ENCODE results near the gene ACAA1. TPM values are rescaled to one million over a fixed set of nuclear protein-coding genes. Genes with fewer than 3 reads are reported as not detected.

Gene ACAA1
- total RNA-seq, 1 experiment from 2014 or later = 23.4 TPM

DNA sequence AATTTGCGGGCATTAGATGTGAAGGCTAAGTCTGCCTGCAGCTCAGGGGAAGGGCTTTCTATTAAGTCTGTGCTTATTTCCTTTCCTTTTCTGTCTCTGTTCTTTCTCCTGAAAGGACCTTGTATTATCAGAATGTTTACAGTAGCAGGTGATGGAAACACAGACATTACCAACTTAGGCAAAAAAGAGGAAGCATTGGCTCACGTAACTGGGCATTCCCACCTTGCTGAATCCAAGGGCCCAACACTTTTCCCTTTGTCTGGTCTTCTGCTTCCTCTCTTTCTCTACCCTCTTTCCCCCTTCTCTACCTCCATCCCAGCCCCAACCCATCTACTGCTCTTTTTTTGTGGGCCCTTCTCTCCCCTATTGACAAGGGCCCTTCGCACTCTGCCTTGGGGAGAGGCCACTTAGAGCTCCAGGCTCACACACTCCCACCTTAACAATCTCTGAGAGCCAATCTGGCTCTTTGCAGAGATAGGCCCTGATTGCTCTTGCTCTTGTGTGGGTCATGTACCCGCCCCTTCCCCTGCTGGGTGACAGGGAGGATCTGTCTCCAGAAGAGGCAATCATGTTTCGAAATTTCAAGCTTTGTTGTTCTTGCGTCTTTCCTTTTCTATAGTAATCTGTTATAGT, 35.0 kb downstream of the ACAA1 start:
- H3K27ac ChIP-seq (ENCODE audit: low read length) = no peak overlapping the region
- no peak overlapping the region for H3K4me3 ChIP-seq (ENCODE audit: low read length)
- H3K9me2 ChIP-seq (replicated peaks; ENCODE audit: insufficient read depth, low read length) = no peaks in the 10 kb centered on the region
- 0 out of 2 replicates have a peak, but pooled peaks cover 2% of the 10 kb centered on the region for H3K9me3 ChIP-seq (ENCODE audit: low read length)
- no peaks in the 10 kb centered on the region for H4K20me1 ChIP-seq (ENCODE audit: insufficient read depth, low read depth, low read length)
- no peaks in the 10 kb centered on the region for H3K36me3 ChIP-seq (ENCODE audit: insufficient read depth, low read length)
- no peak overlapping the region for H3K4me2 ChIP-seq (ENCODE audit: low read depth, low read length, poor library complexity, severe bottlenecking)
- H3K9ac ChIP-seq (ENCODE audit: low read length) = no peak overlapping the region
- no peaks in the 10 kb centered on the region for H3K79me2 ChIP-seq (ENCODE audit: low read length)
- DNase-seq = no peak
- H3K27me3 ChIP-seq (ENCODE audit: low read length) = no peaks in the 10 kb centered on the region
- peaks cover 7% of the 10 kb centered on the region for H3K4me1 ChIP-seq (ENCODE audit: low read length)
- H2AFZ ChIP-seq (ENCODE audit: low read length) = no peak overlapping the region

GRCh38 chr3:38100498-38100897, 36.4 kb downstream of the ACAA1 start:
- H2AFZ ChIP-seq (ENCODE audit: low read length) = no peak overlapping the region
- no peak overlapping the region for H3K27ac ChIP-seq (ENCODE audit: low read length)
- no peaks in the 10 kb centered on the region for H3K27me3 ChIP-seq (ENCODE audit: low read length)
- H3K4me2 ChIP-seq (ENCODE audit: low read depth, low read length, poor library complexity, severe bottlenecking) = no peak overlapping the region
- peaks cover 7% of the 10 kb centered on the region for H3K4me1 ChIP-seq (ENCODE audit: low read length)
- H4K20me1 ChIP-seq (ENCODE audit: insufficient read depth, low read depth, low read length) = no peaks in the 10 kb centered on the region
- 0 out of 2 replicates have a peak, but pooled peaks cover under 1% of the 10 kb centered on the region for H3K9me3 ChIP-seq (ENCODE audit: low read length)
- no peak overlapping the region for H3K4me3 ChIP-seq (ENCODE audit: low read length)
- DNase-seq = no peak
- H3K79me2 ChIP-seq (ENCODE audit: low read length) = no peaks in the 10 kb centered on the region
- H3K9ac ChIP-seq (ENCODE audit: low read length) = no peak overlapping the region
- no peaks in the 10 kb centered on the region for H3K36me3 ChIP-seq (ENCODE audit: insufficient read depth, low read length)
- no peaks in the 10 kb centered on the region for H3K9me2 ChIP-seq (replicated peaks; ENCODE audit: insufficient read depth, low read length)

DNA sequence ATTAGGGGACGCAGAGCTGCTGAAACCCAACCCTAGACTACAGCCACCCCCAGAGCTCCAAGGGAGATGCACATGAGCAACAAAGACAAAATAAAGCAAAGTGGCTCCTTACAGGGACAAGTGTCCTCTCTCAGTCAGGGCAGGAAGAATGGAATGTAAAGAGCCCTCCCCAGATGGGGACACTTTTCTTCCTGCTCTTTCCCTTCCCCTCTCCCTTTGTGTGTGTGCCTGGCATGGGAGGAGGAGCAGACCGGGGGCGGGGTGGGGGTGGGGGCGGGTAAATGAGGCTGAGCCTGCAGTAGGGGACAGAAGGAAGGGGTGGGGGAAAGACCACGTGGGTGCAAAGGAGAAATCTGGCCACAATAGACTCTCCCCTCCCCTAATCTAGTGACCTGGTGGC, 37.4 kb downstream of the ACAA1 start:
- no peak overlapping the region for H3K4me3 ChIP-seq (ENCODE audit: low read length)
- no peaks in the 10 kb centered on the region for H3K9me3 ChIP-seq (ENCODE audit: low read length)
- peaks cover 7% of the 10 kb centered on the region for H3K4me1 ChIP-seq (ENCODE audit: low read length)
- H3K27ac ChIP-seq (ENCODE audit: low read length) = no peak overlapping the region
- H3K79me2 ChIP-seq (ENCODE audit: low read length) = no peaks in the 10 kb centered on the region
- no peak for DNase-seq
- no peak overlapping the region for H3K4me2 ChIP-seq (ENCODE audit: low read depth, low read length, poor library complexity, severe bottlenecking)
- no peaks in the 10 kb centered on the region for H4K20me1 ChIP-seq (ENCODE audit: insufficient read depth, low read depth, low read length)
- H3K9me2 ChIP-seq (replicated peaks; ENCODE audit: insufficient read depth, low read length) = no peaks in the 10 kb centered on the region
- H3K27me3 ChIP-seq (ENCODE audit: low read length) = no peaks in the 10 kb centered on the region
- no peak overlapping the region for H3K9ac ChIP-seq (ENCODE audit: low read length)
- no peaks in the 10 kb centered on the region for H3K36me3 ChIP-seq (ENCODE audit: insufficient read depth, low read length)
- H2AFZ ChIP-seq (ENCODE audit: low read length) = no peak overlapping the region

- no peak overlapping the region for H3K4me3 ChIP-seq (ENCODE audit: low read length)
- H3K79me2 ChIP-seq (ENCODE audit: low read length) = no peaks in the 10 kb centered on the region
- H4K20me1 ChIP-seq (ENCODE audit: insufficient read depth, low read depth, low read length) = no peaks in the 10 kb centered on the region
- no peak for DNase-seq
- no peak overlapping the region for H2AFZ ChIP-seq (ENCODE audit: low read length)
- no peak overlapping the region for H3K4me2 ChIP-seq (ENCODE audit: low read depth, low read length, poor library complexity, severe bottlenecking)
- H3K9ac ChIP-seq (ENCODE audit: low read length) = no peak overlapping the region
- no peaks in the 10 kb centered on the region for H3K36me3 ChIP-seq (ENCODE audit: insufficient read depth, low read length)
- H3K4me1 ChIP-seq (ENCODE audit: low read length) = peaks cover 7% of the 10 kb centered on the region
- H3K9me3 ChIP-seq (ENCODE audit: low read length) = no peaks in the 10 kb centered on the region
- H3K27me3 ChIP-seq (ENCODE audit: low read length) = no peaks in the 10 kb centered on the region
- no peak overlapping the region for H3K27ac ChIP-seq (ENCODE audit: low read length)
- no peaks in the 10 kb centered on the region for H3K9me2 ChIP-seq (replicated peaks; ENCODE audit: insufficient read depth, low read length)
Observed at GRCh38 chr3:38098376-38098723, 38.6 kb downstream of the ACAA1 start.

GRCh38 chr3:38097446-38098375, 39.2 kb downstream of the ACAA1 start:
- H2AFZ ChIP-seq (ENCODE audit: low read length) = no peak overlapping the region
- no peaks in the 10 kb centered on the region for H3K36me3 ChIP-seq (ENCODE audit: insufficient read depth, low read length)
- no peaks in the 10 kb centered on the region for H3K27me3 ChIP-seq (ENCODE audit: low read length)
- no peak overlapping the region for H3K27ac ChIP-seq (ENCODE audit: low read length)
- no peaks in the 10 kb centered on the region for H3K9me2 ChIP-seq (replicated peaks; ENCODE audit: insufficient read depth, low read length)
- peaks cover 7% of the 10 kb centered on the region for H3K4me1 ChIP-seq (ENCODE audit: low read length)
- no peak overlapping the region for H3K9ac ChIP-seq (ENCODE audit: low read length)
- no peaks in the 10 kb centered on the region for H3K79me2 ChIP-seq (ENCODE audit: low read length)
- H4K20me1 ChIP-seq (ENCODE audit: insufficient read depth, low read depth, low read length) = no peaks in the 10 kb centered on the region
- H3K4me3 ChIP-seq (ENCODE audit: low read length) = no peak overlapping the region
- no peaks in the 10 kb centered on the region for H3K9me3 ChIP-seq (ENCODE audit: low read length)
- no peak overlapping the region for H3K4me2 ChIP-seq (ENCODE audit: low read depth, low read length, poor library complexity, severe bottlenecking)
- no peak for DNase-seq

DNA sequence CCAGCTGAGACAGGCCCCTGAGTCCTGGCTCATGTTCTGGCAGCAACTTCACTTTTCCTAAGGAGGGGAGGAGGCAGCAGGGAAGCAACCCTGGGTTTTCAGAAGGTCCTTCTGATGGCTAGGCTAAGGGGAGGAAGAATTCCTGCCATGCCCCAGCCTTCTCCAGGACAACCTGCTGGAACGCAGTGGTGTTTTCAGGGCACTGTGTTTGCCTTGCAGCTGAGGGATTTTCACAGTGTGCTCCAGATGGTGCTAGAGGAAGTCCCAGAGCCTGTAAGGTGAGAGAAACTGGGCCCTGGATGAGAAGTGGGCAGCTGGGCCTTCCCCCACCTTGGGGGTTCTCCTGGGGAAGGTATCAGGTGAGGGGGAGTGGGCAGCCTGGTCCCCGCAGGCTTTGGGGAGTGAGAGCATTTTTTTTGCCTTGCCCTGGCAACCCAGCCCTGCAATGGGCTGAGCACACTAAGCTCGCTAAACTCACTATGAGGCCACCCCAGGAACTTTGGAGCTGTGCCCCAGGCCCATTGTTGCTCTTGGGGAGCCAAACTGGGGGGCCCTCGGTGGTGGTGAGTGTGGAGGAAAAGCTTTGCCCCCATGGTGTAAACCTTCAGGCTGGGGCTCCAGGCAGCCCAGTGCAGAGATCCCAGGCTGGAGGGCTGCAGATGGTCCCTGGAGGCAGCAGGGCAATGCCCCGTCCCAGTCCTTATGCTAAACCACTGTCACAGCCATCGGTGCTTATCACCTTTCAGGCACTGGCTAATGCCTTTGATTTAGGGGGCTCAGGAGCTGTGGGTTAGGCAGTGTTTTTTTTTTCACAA, 41.1 kb downstream of the ACAA1 start:
- Histone ChIP-seq H3K4me2 (ENCODE audit: low read depth, low read length, poor library complexity, severe bottlenecking) (no peak overlapping the region), H4K20me1 (ENCODE audit: insufficient read depth, low read depth, low read length) (no peaks in the 10 kb centered on the region), H3K4me1 (ENCODE audit: low read length) (peaks cover 10% of the 10 kb centered on the region), H3K36me3 (ENCODE audit: insufficient read depth, low read length) (no peaks in the 10 kb centered on the region), H3K9me3 (ENCODE audit: low read length) (no peaks in the 10 kb centered on the region), H3K27me3 (ENCODE audit: low read length) (no peaks in the 10 kb centered on the region), H3K9ac (ENCODE audit: low read length) (no peak overlapping the region), H3K9me2 (replicated peaks; ENCODE audit: insufficient read depth, low read length) (no peaks in the 10 kb centered on the region), H3K4me3 (ENCODE audit: low read length) (no peak overlapping the region), H2AFZ (ENCODE audit: low read length) (no peak overlapping the region), H3K27ac (ENCODE audit: low read length) (no peak overlapping the region), H3K79me2 (ENCODE audit: low read length) (no peaks in the 10 kb centered on the region)
- DNase-seq = no peak

DNA sequence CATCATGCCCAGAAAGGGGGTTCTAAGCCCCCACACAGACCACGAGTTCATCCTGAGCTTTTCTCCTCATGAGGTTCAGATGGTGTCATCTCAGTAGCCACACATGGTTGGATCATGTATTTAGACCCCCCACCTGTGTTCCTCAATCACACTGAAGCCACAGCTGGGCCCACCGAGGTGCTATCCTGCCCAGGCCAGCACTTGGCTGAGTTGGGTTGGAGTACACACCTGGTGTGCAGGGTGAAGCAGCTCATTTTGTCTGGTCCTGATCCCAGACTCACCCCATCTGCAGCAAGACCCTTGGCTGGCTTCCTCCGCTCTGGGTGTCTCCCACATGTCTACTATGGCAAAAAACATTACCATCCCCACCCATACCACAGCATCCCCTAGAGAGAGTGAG, 41.9 kb downstream of the ACAA1 start:
- H3K27me3 ChIP-seq (ENCODE audit: low read length) = no peaks in the 10 kb centered on the region
- no peak overlapping the region for H3K4me3 ChIP-seq (ENCODE audit: low read length)
- no peaks in the 10 kb centered on the region for H3K36me3 ChIP-seq (ENCODE audit: insufficient read depth, low read length)
- H3K4me2 ChIP-seq (ENCODE audit: low read depth, low read length, poor library complexity, severe bottlenecking) = no peak overlapping the region
- H3K9ac ChIP-seq (ENCODE audit: low read length) = no peak overlapping the region
- H2AFZ ChIP-seq (ENCODE audit: low read length) = no peak overlapping the region
- no peaks in the 10 kb centered on the region for H4K20me1 ChIP-seq (ENCODE audit: insufficient read depth, low read depth, low read length)
- no peaks in the 10 kb centered on the region for H3K9me3 ChIP-seq (ENCODE audit: low read length)
- H3K9me2 ChIP-seq (replicated peaks; ENCODE audit: insufficient read depth, low read length) = no peaks in the 10 kb centered on the region
- no peak for DNase-seq
- no peak overlapping the region for H3K27ac ChIP-seq (ENCODE audit: low read length)
- peaks cover 10% of the 10 kb centered on the region for H3K4me1 ChIP-seq (ENCODE audit: low read length)
- no peaks in the 10 kb centered on the region for H3K79me2 ChIP-seq (ENCODE audit: low read length)

GRCh38 chr3:38090453-38090852, 46.5 kb downstream of the ACAA1 start:
- Histone ChIP-seq H3K9me3 (ENCODE audit: low read length) (no peaks in the 10 kb centered on the region), H3K4me2 (ENCODE audit: low read depth, low read length, poor library complexity, severe bottlenecking) (no peak overlapping the region), H3K4me3 (ENCODE audit: low read length) (no peak overlapping the region), H3K27ac (ENCODE audit: low read length) (no peak overlapping the region), H4K20me1 (ENCODE audit: insufficient read depth, low read depth, low read length) (no peaks in the 10 kb centered on the region), H3K9ac (ENCODE audit: low read length) (no peak overlapping the region), H3K4me1 (ENCODE audit: low read length) (peaks cover 10% of the 10 kb centered on the region), H3K9me2 (replicated peaks; ENCODE audit: insufficient read depth, low read length) (no peaks in the 10 kb centered on the region), H2AFZ (ENCODE audit: low read length) (no peak overlapping the region), H3K27me3 (ENCODE audit: low read length) (no peaks in the 10 kb centered on the region), H3K36me3 (ENCODE audit: insufficient read depth, low read length) (no peaks in the 10 kb centered on the region), H3K79me2 (ENCODE audit: low read length) (no peaks in the 10 kb centered on the region)
- DNase-seq = no peak
